Measurements from ENCODE around the gene SIGLEC12.
"Not testable (repeated sequence)": the region's sequence is repeated elsewhere in the genome, so short reads cannot be mapped to it uniquely, and the experiment has no call there.

SIGLEC12 gene

GRCh38 chr19:51457351-51458013, 44.1 kb downstream of the SIGLEC12 start:
- DNase-seq, result no peak

DNA sequence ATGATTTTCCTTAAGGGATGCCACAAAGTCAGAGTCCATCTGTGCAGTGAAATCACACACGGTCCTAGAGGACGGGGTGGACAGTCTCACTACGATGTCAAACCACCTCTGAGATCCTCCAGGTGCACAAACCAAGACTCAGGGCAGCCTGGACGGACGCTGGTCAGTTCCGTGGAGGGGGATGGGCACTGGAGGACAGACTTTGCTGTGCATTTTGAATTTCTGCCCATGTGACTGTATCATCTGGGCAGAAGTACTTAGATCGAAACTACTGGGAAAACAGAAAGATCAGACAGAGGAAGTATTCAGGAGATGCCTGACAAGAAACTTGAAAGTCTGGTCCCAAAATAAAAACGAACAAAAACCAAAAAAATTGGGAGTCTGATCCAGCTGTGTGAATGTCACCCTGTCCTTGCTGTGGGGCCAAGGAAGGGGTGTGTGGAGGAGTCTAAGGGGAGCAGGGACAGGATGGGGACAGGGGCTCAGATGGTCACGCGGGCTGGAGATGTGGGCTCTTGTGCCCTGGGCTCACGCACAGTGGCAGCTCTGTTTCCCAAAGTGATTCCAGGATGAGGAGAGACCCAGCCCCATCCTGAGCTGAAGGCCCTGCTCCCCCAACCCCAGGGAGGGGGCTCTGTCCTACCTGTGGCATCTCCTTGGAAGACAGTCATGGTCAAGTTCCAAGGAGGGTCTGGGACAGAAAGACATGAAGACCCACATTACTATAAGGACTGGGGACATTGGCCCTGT, 44.9 kb downstream of the SIGLEC12 start:
- no peak for DNase-seq

- no peak for DNase-seq
These were observed 50.8 kb downstream of the SIGLEC12 start for GRCh38 chr19:51450730-51451307.

DNA sequence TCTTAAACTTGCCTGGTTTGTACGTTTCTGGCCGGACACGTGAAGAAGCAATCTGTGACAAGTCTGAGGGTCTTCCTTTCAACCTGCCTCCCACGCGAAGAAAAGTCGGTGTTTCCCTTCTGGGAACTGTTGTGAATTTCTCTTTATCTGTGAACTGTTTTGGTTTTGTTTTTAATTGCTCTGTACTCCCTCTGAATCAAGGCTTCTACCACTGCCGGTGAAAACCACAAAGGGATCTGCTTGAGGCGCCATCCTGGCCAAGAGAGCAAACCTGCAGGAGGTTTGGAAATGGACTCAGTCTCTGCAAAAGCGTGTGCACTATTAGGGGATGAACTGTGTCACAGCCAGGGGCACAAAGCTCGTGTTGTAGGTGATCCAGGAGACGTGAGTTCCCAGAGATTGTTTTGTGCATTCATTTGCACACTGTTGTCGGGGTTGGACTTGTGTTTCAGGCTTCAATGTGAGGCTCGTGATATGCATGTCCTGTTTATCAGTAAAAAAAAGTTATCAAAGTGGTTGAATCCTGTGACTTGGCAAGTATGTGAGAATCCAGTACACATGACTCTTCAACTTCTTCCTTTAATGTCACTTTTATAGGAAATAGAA, 53.1 kb downstream of the SIGLEC12 start:
- DNase-seq, result no peak

GRCh38 chr19:51448011-51448410, 53.6 kb downstream of the SIGLEC12 start:
- no peak for DNase-seq

DNA sequence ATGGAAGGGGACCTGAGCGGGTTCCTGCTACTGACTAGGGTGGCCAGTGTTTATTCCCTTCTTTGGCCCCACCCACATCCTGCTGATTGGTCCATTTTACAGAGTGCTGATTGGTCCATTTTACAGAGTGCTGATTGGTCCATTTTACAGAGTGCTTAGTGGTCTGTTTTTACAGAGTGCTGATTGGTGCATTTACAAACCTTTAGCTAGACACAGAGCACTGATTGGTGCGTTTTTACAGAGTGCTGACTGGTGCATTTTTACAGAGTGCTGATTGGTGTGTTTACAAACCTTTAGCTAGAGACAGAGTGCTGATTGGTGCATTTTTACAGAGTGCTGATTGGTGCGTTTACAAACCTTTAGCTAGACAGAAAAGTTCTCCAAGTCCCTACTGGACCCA, 54.1 kb downstream of the SIGLEC12 start:
- not testable (repeated sequence) for DNase-seq

GRCh38 chr19:51441410-51442390, 59.9 kb downstream of the SIGLEC12 start:
- DNase-seq, result no peak
